HG03439 (cell line): Measurements from ENCODE around the gene RNF220.

ENCODE experiments used
- ATAC-seq: cut with Tn5 transposase; IDR thresholded peaks from one replicate; pipeline ENCODE4 v1.9.1; 2021; ENCODE audit warnings: mild to moderate bottlenecking, moderate library complexity; ENCODE audit not compliant: unreplicated experiment

Gene RNF220

GRCh38 chr1:44672961-44673674, 268.1 kb downstream of the RNF220 start:
- no peak for ATAC-seq

GRCh38 chr1:44673675-44674112, 268.6 kb downstream of the RNF220 start:
- ATAC-seq, result peak; percentile 1

GRCh38 chr1:44674113-44675000, 269.3 kb downstream of the RNF220 start, which contains the start of the genes ARMH1 and TMEM53:
ARMH1 (plus strand) TSS chr1:44674714; CDS start chr1:44689698, 14,984 bp downstream.
TMEM53 (minus strand) TSS chr1:44674481; CDS start chr1:44674391, 90 bp downstream.
- ATAC-seq, result peak; percentile 94

- no peak for ATAC-seq
Observed at GRCh38 chr1:44675186-44675585, 270.1 kb downstream of the RNF220 start.

- no peak for ATAC-seq
Observed at GRCh38 chr1:44676484-44677200, 271.6 kb downstream of the RNF220 start.

- no peak for ATAC-seq
Observed at GRCh38 chr1:44677201-44677766, 272.2 kb downstream of the RNF220 start.

- no peak for ATAC-seq
Observed at GRCh38 chr1:44678120-44678519, 273.1 kb downstream of the RNF220 start.

GRCh38 chr1:44678626-44679025, 273.6 kb downstream of the RNF220 start:
- ATAC-seq, result no peak

GRCh38 chr1:44679468-44679867, 274.4 kb downstream of the RNF220 start:
- ATAC-seq, result no peak

- ATAC-seq, result no peak
Observed at GRCh38 chr1:44681905-44682882, 277.1 kb downstream of the RNF220 start.

- ATAC-seq, result no peak
Observed at GRCh38 chr1:44682883-44683265, 277.8 kb downstream of the RNF220 start.

- ATAC-seq, result no peak
Observed at GRCh38 chr1:44684525-44684924, 279.5 kb downstream of the RNF220 start.

GRCh38 chr1:44685218-44685617, 280.2 kb downstream of the RNF220 start:
- ATAC-seq, result no peak

- no peak for ATAC-seq
Observed at GRCh38 chr1:44685881-44686280, 280.8 kb downstream of the RNF220 start.

- no peak for ATAC-seq
Observed at GRCh38 chr1:44688760-44689446, 283.8 kb downstream of the RNF220 start.

GRCh38 chr1:44689447-44689765, 284.4 kb downstream of the RNF220 start:
- ATAC-seq, result no peak

- no peak for ATAC-seq
Observed at GRCh38 chr1:44693159-44693558, 288.1 kb downstream of the RNF220 start.

GRCh38 chr1:44693900-44694299, 288.8 kb downstream of the RNF220 start:
- no peak for ATAC-seq

- no peak for ATAC-seq
Observed at GRCh38 chr1:44694863-44695478, 289.9 kb downstream of the RNF220 start.
